ENCODE data around the gene FRMD6.
"Not testable (repeated sequence)": the region's sequence is repeated elsewhere in the genome, so short reads cannot be mapped to it uniquely, and the experiment has no call there.

FRMD6 gene

GRCh38 chr14:51757756-51758155 lies 106.0 kb downstream of the FRMD6 start:
- H3K79me2 ChIP-seq (ENCODE audit: insufficient read depth, low read length); H4K20me1 ChIP-seq (ENCODE audit: insufficient read depth, low read length, poor library complexity, severe bottlenecking); H3K4me1 ChIP-seq (ENCODE audit: insufficient read depth, low read length, poor library complexity, severe bottlenecking); H3K4me2 ChIP-seq (ENCODE audit: low read depth, low read length, poor library complexity, severe bottlenecking); H3K9me2 ChIP-seq (replicated peaks; ENCODE audit: low read depth, low read length); H3K27me3 ChIP-seq (ENCODE audit: insufficient read depth, low read length, poor library complexity, severe bottlenecking); H3K9ac ChIP-seq (ENCODE audit: low read depth, low read length, poor library complexity, severe bottlenecking); H3K36me3 ChIP-seq (ENCODE audit: insufficient read depth, low read length); H3K4me3 ChIP-seq (ENCODE audit: low read length, poor library complexity, severe bottlenecking); H3F3A ChIP-seq (ENCODE audit: low read depth); H3K9me3 ChIP-seq (ENCODE audit: insufficient read depth, low read depth, low read length); H2AFZ ChIP-seq (ENCODE audit: low read length): not testable (repeated sequence)

GRCh38 chr14:51759950-51760349 lies 108.2 kb downstream of the FRMD6 start:
- Histone ChIP-seq H3K4me3 (ENCODE audit: low read length, poor library complexity, severe bottlenecking) (no peak overlapping the region), H3K4me2 (ENCODE audit: low read depth, low read length, poor library complexity, severe bottlenecking) (no peak overlapping the region), H4K20me1 (ENCODE audit: insufficient read depth, low read length, poor library complexity, severe bottlenecking) (no peaks in the 10 kb centered on the region), H3K9me3 (ENCODE audit: insufficient read depth, low read depth, low read length) (no peaks in the 10 kb centered on the region), H3K79me2 (ENCODE audit: insufficient read depth, low read length) (no peaks in the 10 kb centered on the region), H3K4me1 (ENCODE audit: insufficient read depth, low read length, poor library complexity, severe bottlenecking) (no peaks in the 10 kb centered on the region), H3K27me3 (ENCODE audit: insufficient read depth, low read length, poor library complexity, severe bottlenecking) (no peaks in the 10 kb centered on the region), H3K36me3 (ENCODE audit: insufficient read depth, low read length) (no peaks in the 10 kb centered on the region), H3K9me2 (replicated peaks; ENCODE audit: low read depth, low read length) (no peaks in the 10 kb centered on the region), H3F3A (ENCODE audit: low read depth) (no peaks in the 10 kb centered on the region), H2AFZ (ENCODE audit: low read length) (no peak overlapping the region), H3K9ac (ENCODE audit: low read depth, low read length, poor library complexity, severe bottlenecking) (no peak overlapping the region)
- TF ChIP-seq CTCF (conservative IDR thresholded peaks at IDR 0.05; ENCODE audit: low read length) (no peak), EZH2phosphoT487 (IDR thresholded peaks at IDR 0.05; ENCODE audit: borderline replicate concordance) (no peak)

GRCh38 chr14:51765726-51766125 lies 114.0 kb downstream of the FRMD6 start:
- not testable (repeated sequence) for H3K79me2 ChIP-seq (ENCODE audit: insufficient read depth, low read length); H3K4me2 ChIP-seq (ENCODE audit: low read depth, low read length, poor library complexity, severe bottlenecking); H3K9me2 ChIP-seq (replicated peaks; ENCODE audit: low read depth, low read length); H3K4me1 ChIP-seq (ENCODE audit: insufficient read depth, low read length, poor library complexity, severe bottlenecking); H3K9me3 ChIP-seq (ENCODE audit: insufficient read depth, low read depth, low read length); H3F3A ChIP-seq (ENCODE audit: low read depth); H2AFZ ChIP-seq (ENCODE audit: low read length); H3K4me3 ChIP-seq (ENCODE audit: low read length, poor library complexity, severe bottlenecking); H4K20me1 ChIP-seq (ENCODE audit: insufficient read depth, low read length, poor library complexity, severe bottlenecking); H3K9ac ChIP-seq (ENCODE audit: low read depth, low read length, poor library complexity, severe bottlenecking); H3K27me3 ChIP-seq (ENCODE audit: insufficient read depth, low read length, poor library complexity, severe bottlenecking); H3K36me3 ChIP-seq (ENCODE audit: insufficient read depth, low read length)

- H3K9ac ChIP-seq (ENCODE audit: low read depth, low read length, poor library complexity, severe bottlenecking); H3K36me3 ChIP-seq (ENCODE audit: insufficient read depth, low read length); H3K9me3 ChIP-seq (ENCODE audit: insufficient read depth, low read depth, low read length); H4K20me1 ChIP-seq (ENCODE audit: insufficient read depth, low read length, poor library complexity, severe bottlenecking); H2AFZ ChIP-seq (ENCODE audit: low read length); H3F3A ChIP-seq (ENCODE audit: low read depth); H3K27me3 ChIP-seq (ENCODE audit: insufficient read depth, low read length, poor library complexity, severe bottlenecking); H3K4me3 ChIP-seq (ENCODE audit: low read length, poor library complexity, severe bottlenecking); H3K4me2 ChIP-seq (ENCODE audit: low read depth, low read length, poor library complexity, severe bottlenecking); H3K4me1 ChIP-seq (ENCODE audit: insufficient read depth, low read length, poor library complexity, severe bottlenecking); H3K79me2 ChIP-seq (ENCODE audit: insufficient read depth, low read length); H3K9me2 ChIP-seq (replicated peaks; ENCODE audit: low read depth, low read length): not testable (repeated sequence)
These were observed 114.9 kb downstream of the FRMD6 start for GRCh38 chr14:51766586-51766985.

GRCh38 chr14:51769261-51769660 lies 117.6 kb downstream of the FRMD6 start:
- not testable (repeated sequence) for H3K4me1 ChIP-seq (ENCODE audit: insufficient read depth, low read length, poor library complexity, severe bottlenecking); H2AFZ ChIP-seq (ENCODE audit: low read length); H4K20me1 ChIP-seq (ENCODE audit: insufficient read depth, low read length, poor library complexity, severe bottlenecking); H3K9me3 ChIP-seq (ENCODE audit: insufficient read depth, low read depth, low read length); H3K4me3 ChIP-seq (ENCODE audit: low read length, poor library complexity, severe bottlenecking); H3K36me3 ChIP-seq (ENCODE audit: insufficient read depth, low read length); H3K9ac ChIP-seq (ENCODE audit: low read depth, low read length, poor library complexity, severe bottlenecking); H3K27me3 ChIP-seq (ENCODE audit: insufficient read depth, low read length, poor library complexity, severe bottlenecking); H3K4me2 ChIP-seq (ENCODE audit: low read depth, low read length, poor library complexity, severe bottlenecking); H3F3A ChIP-seq (ENCODE audit: low read depth); H3K79me2 ChIP-seq (ENCODE audit: insufficient read depth, low read length); H3K9me2 ChIP-seq (replicated peaks; ENCODE audit: low read depth, low read length)

Data from Loucy (cell line).